Measurements from ENCODE around the gene PPP1R2C.

GRCh38 chrX:42739741-42740140 is 38.2 kb downstream of the PPP1R2C start:
- TF ChIP-seq CTCF (IDR thresholded peaks at IDR 0.05) (no peak), ZFX (IDR thresholded peaks at IDR 0.05; ENCODE audit: borderline replicate concordance) (no peak)
